Bronchial epithelial cell (primary cell): ENCODE data around the gene SZRD1. TPM values are rescaled to one million over a fixed set of nuclear protein-coding genes. Genes with fewer than 3 reads are reported as not detected.

Source experiments
- DNase-seq: peaks from one replicate; pipeline ENCODE4 v3.0.0-alpha.2; 2010; ENCODE audit warnings: low read depth
- FAIRE-seq: peaks from 2 replicates; lab custom pipeline; 2011; peaks lifted over from hg19 to GRCh38; lab: Jason Lieb, UNC
- H3K27me3 ChIP-seq: 2 replicates; pipeline ENCODE4 v1.5.1; 2011; ENCODE audit warnings: low read length; ENCODE audit not compliant: control insufficient read depth, insufficient read depth
- H3K36me3 ChIP-seq: 2 replicates; pipeline ENCODE4 v1.5.1; 2011; ENCODE audit warnings: low read length; ENCODE audit not compliant: control insufficient read depth, insufficient read depth
- H3K4me3 ChIP-seq: 2 replicates; pipeline ENCODE4 v1.5.1; 2011; ENCODE audit warnings: mild to moderate bottlenecking, low read depth, low read length, control low read depth
- CTCF ChIP-seq: IDR thresholded peaks from 2 replicates; pipeline ENCODE4 v1.5.1; 2011; ENCODE audit warnings: mild to moderate bottlenecking, moderate library complexity, low read length, control low read depth, inconsistent platforms; ENCODE audit not compliant: insufficient read depth, severe bottlenecking
- total RNA-seq: library from RNA; depleted of rRNA; stranded (reverse); fragments of >200 nt; gene quantifications from 2 replicates; pipeline ENCODE4 v1.2.1, GENCODE V29; 2014

Gene SZRD1
- total RNA-seq, 1 donor from 2014 or later: 10.8 TPM

DNA sequence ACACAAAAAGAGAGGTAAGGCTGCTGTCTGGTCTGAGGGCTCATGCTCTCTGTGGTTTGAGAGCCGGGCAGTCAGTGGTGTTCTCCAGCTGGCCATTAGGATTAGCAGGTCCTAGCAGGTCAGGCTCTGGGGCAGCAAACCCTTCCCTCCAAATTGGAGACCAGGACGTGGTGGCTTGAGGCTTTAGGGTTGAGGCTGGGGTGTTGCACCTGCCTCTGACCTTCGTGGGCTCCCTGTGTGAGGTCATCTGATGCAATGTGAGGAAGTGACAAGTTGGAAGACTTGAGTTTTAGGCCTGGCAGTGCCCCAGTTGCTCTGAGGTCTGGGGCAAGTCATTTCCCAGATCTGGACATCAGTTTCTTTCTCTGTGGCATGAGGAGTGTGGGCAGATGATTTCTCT, 24.4 kb downstream of the SZRD1 start:
- FAIRE-seq: no peak
- no peak for DNase-seq
- no peaks in the 10 kb centered on the region for H3K27me3 ChIP-seq
- H3K4me3 ChIP-seq: no peak overlapping the region
- peaks cover 9% of the 10 kb centered on the region for H3K36me3 ChIP-seq
- TF ChIP-seq CTCF: no peak

DNA sequence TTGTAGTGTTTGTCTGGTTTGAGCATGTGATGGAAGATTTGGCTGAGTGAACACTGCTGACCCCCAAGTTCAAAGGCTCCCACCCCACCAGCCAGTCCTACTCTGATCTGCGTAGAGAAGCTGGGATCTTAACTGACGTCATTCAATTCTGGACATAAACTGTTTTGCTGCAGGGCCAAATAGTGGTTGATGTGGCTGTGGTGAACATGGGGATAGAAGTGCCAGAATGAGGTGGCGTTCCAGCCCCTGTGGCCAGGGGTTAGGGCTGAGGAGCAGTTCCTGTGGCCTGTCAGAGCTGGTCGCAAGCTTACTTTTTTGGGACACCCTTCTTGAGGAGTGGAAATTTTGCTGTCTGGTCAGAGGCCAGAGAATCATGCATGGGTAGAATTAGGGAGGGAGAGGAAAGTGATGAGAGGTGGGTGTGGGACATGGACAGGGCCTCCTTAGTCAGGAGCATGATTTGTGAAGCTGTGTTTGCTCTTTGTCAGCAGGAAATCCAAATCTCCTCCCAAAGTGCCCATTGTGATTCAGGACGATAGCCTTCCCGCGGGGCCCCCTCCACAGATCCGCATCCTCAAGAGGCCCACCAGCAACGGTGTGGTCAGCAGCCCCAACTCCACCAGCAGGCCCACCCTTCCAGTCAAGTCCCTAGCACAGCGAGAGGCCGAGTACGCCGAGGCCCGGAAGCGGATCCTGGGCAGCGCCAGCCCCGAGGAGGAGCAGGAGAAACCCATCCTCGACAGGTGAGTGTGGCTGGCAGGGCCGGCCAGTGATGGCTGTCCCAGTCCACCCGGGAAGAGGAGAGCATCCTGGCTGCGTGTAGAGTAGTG, 25.9 kb downstream of the SZRD1 start:
- no peak overlapping the region for H3K4me3 ChIP-seq
- DNase-seq (no peak), FAIRE-seq (no peak)
- no peaks in the 10 kb centered on the region for H3K27me3 ChIP-seq
- no peak for TF ChIP-seq CTCF
- peaks cover 12% of the 10 kb centered on the region for H3K36me3 ChIP-seq

DNA sequence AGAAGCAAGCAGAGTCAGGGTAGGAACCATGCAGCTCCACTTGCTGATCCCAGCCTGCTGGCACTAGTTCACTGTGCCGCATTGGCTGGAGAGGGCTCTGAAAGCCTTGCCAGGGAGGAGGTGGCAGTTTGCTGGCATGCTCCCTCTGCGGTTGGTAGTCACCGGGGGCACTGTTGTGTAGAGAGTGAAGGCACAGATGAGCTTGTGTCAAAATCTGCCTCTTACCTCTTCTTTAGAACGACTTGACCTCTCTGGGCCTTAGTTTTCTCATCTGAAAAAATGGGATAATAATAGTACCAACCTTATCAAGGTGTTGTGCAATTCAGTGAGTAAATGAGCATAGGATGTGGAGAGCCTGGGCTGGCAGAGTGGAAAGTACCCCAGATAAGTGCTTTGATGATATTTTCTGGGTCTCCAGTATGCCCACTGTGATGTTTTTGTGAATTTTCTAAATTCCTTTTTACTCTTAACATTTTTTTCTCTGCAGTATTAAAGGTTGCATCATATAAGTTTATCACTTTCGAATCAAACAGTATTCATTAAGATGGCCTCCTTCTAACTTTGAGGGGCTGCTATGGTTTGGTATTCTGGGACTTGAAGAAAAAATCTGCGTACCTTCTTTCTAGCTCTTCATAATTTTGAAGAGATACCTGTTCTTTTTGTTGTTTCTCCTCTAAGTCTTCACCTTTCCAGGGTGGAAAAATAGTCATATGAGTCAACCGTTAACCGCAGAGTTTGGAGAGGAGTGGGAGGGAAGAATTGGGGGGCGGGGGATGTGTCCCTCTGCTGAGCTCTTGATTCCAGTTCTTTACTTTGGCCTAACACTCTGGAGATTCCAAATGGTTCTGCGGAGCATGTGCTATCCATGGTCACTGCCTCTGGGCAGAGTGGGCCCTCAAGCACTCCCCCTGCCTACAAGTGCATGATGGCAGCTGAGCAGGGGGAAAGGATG, 26.8 kb downstream of the SZRD1 start:
- no peak for DNase-seq
- FAIRE-seq: no peak
- no peak for TF ChIP-seq CTCF
- peaks cover 17% of the 10 kb centered on the region for H3K36me3 ChIP-seq
- no peak overlapping the region for H3K4me3 ChIP-seq
- no peaks in the 10 kb centered on the region for H3K27me3 ChIP-seq

DNA sequence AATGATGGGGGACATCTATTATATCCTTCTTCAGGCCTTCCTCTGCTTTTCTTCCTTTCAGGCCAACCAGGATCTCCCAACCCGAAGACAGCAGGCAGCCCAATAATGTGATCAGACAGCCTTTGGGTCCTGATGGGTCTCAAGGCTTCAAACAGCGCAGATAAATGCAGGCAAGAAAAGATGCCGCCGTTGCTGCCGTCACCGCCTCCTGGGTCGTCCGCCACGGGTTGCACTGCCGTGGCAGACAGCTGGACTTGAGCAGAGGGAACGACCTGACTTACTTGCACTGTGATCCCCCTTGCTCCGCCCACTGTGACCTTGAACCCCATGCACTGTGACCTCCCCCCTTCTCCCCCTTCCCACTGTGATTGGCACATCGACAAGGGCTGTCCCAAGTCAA, 27.9 kb downstream of the SZRD1 start:
- Histone ChIP-seq H3K27me3 (no peaks in the 10 kb centered on the region), H3K4me3 (no peak overlapping the region), H3K36me3 (peaks cover 18% of the 10 kb centered on the region)
- FAIRE-seq (no peak), DNase-seq (no peak)
- TF ChIP-seq CTCF: no peak

DNA sequence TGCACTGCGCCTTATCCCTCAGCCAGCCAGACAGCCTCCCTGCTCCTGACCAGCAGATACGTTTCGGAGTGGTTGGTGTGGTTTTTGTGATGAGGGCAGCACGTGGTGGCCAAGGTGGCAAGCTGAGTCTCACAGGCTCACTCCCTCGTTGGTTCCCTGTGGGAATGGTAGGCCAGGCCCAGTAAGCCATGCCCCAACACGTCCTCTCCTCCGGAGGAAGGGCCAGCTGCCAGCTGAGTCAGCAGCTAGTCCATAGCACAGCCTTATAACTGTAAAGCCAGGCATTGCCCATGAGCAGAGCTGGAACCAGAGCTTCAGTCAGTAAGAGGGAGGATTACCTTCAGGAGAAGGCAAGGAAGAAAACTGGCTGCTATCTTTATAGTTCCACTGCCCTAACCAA, 29.5 kb downstream of the SZRD1 start:
- H3K4me3 ChIP-seq: no peak overlapping the region
- FAIRE-seq (peak; percentile 99), DNase-seq (peak; percentile 97)

More for the DNA sequence above, 29.5 kb downstream of the SZRD1 start:
- TF ChIP-seq CTCF: no peak
- H3K27me3 ChIP-seq: no peaks in the 10 kb centered on the region
- peaks cover 18% of the 10 kb centered on the region for H3K36me3 ChIP-seq
